ENCODE data around the gene GNS. TPM values are rescaled to one million over a fixed set of nuclear protein-coding genes. Genes with fewer than 3 reads are reported as not detected.

The GNS gene
- total RNA-seq, 1 donor from 2014 or later, result 21.3 TPM

DNA sequence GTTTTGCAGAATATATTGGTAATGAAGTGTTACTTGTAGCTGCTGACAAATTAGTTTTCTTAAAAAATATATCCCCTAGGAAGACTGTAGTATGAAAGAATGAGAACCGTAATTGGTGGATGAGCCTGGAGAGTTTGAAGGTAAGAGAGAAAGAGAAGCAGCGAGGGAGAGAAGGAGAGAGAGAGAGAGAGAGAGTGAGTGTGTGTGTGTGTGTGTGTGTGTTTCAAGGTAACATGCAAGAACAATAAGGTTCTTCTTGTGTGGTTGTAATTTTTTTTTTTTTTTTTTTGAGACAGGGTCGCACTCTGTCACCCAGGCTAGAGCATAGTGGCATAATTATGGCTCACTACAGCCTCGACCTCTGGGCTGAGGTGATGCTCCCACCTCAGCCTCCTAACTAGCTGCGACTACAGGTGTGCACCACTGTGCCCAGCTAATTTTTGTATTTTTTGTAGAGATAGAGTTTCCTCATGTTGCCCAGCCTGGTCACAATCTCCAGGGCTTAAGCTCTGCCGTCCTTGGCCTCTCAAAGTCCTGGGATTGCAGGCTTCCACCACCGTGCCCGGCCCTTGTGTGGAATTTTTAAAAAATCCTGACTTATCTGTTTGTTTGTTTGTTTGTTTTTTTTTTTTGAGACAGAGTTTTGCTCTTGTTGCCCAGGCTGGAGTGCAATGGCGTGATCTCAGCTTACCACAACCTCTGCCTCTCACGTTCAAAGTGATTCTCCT, 75.2 kb downstream of the GNS start:
- Mint-ChIP-seq H3K9me3 (peaks cover 4% of the 10 kb centered on the region), H3K27ac (peak overlapping the region; percentile 93), H3K36me3 (ENCODE audit: low read depth) (peaks cover 41% of the 10 kb centered on the region), H3K27me3 (ENCODE audit: insufficient read depth) (no peaks in the 10 kb centered on the region), H3K4me3 (peak overlapping the region; percentile 72), H3K4me1 (ENCODE audit: low read depth) (peaks cover 79% of the 10 kb centered on the region)
- DNase-seq (ENCODE audit: low spot score), result no peak
- intact Hi-C loops (cut with micrococcal nuclease), result loop anchor here (5.0 to 10.0 kb wide), 2 partner anchors 232 to 279 kb away; partner anchors contain the start of genes TBK1 and XPOT

DNA sequence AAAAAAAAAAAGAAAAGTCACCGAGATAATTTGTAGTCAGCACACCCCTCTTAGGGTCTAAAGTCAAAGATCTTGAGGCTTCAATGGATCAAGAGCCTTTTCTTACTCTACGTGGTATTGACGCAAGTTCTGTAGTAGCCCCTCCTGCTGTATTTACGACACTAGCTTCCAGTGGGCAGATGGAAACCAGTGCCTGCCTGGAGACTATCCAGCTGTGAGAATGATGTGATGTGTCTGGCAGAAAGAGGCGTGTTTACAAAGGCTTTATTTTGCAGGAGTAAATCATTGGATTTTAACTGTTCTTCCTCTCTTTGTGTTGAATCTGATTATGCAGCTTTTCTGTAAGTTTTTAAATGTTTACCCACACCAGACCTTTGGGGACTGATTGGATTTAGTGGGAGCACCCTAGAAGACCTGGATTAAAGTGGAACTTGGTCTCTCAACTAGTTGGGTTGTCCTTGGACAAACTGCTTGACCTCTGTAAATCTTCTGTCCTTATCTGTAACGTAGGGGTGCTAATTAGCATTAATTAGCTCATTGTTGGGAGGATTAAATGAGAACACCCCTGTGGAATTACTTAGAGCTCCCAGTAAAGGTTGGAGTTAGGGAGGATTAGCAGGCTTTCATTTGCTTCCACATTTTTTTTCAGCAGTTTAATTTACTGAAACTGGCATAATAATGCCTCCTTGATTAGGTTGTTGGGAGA, 76.5 kb downstream of the GNS start:
- Mint-ChIP-seq H3K36me3 (ENCODE audit: low read depth) (peaks cover 29% of the 10 kb centered on the region), H3K4me1 (ENCODE audit: low read depth) (peaks cover 79% of the 10 kb centered on the region), H3K27me3 (ENCODE audit: insufficient read depth) (no peaks in the 10 kb centered on the region), H3K9me3 (peaks cover 4% of the 10 kb centered on the region), H3K4me3 (peak overlapping the region; percentile 25), H3K27ac (peak overlapping the region; percentile 74)
- intact Hi-C loops (cut with micrococcal nuclease), result loop anchor here (5.0 to 10.0 kb wide), 2 partner anchors 230 to 278 kb away; partner anchors contain the start of genes TBK1 and XPOT
- DNase-seq (ENCODE audit: low spot score), result no peak

DNA sequence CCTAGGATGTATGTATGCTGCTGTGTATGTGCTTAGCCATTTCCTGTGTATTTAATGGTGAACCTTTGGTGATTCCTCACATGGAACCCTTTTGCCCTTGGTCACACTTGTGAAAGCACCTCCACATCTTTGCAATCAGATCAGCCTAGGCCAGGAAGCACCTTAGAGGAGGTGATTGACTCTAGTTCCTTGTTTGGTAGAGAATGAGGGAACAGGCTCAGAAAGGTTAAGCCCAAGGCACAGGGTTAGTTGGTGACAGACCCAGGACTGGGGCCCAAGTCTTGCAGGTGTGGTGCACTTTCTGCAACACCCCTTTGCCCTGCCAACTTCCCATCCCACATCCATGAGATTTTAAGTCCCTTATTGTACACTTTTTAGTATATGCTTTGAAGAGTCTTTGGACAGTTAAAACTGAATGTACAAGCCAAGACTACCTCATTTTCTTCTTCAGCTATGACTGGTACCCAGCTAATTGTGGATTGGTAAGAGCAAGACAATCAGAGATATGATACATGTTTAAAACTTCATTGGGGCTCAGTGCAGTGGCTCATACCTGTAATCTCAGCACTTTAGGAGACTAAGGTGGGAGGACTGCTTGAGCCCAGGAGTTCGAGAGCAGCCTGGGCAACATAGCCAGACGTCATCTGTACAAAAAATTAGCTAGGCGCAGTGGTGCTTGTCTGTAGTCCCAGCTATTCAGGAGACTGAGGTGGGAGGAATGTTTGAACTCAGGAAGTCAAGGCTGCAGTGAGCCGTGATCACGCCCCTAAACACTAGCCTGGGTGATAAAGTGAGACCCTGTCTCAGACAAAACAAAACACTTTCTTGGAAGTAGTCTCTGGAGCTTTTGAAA, 77.8 kb downstream of the GNS start:
- no peak for DNase-seq (ENCODE audit: low spot score)
- peak overlapping the region; percentile 53 for H3K4me3 Mint-ChIP-seq
- intact Hi-C loops (cut with micrococcal nuclease), result loop anchor here (1.0 to 10.0 kb wide), 6 partner anchors 12 to 277 kb away; partner anchors contain the start of genes TBK1 and XPOT
- H3K4me1 Mint-ChIP-seq (ENCODE audit: low read depth), result peaks cover 84% of the 10 kb centered on the region
- H3K9me3 Mint-ChIP-seq, result peaks cover 4% of the 10 kb centered on the region
- H3K27ac Mint-ChIP-seq, result peak overlapping the region; percentile 82
- H3K27me3 Mint-ChIP-seq (ENCODE audit: insufficient read depth), result no peaks in the 10 kb centered on the region
- peaks cover 26% of the 10 kb centered on the region for H3K36me3 Mint-ChIP-seq (ENCODE audit: low read depth)

DNA sequence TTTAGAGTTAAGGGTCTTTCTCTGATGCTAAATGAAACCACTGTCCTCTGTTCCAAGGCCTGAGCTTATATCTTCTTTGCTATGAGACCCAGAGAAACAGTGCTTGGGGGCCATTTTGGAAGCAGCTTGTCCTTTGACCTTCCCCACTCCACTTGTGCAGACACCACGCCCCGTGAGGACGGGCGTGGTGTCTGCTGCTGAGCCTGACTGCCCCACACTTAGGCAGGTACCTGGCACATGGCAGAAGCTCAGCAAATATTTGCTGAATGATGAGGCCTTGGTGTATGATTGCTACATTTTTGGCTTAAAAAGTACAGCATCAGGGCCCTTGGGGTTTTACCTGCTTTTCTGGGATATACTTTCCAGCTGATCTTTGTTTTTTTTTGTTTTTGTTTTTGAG, 79.0 kb downstream of the GNS start:
- Mint-ChIP-seq H3K27ac (peak overlapping the region; percentile 84), H3K36me3 (ENCODE audit: low read depth) (peaks cover 18% of the 10 kb centered on the region), H3K4me1 (ENCODE audit: low read depth) (peaks cover 84% of the 10 kb centered on the region), H3K4me3 (peak overlapping the region; percentile 53), H3K27me3 (ENCODE audit: insufficient read depth) (no peaks in the 10 kb centered on the region), H3K9me3 (peaks cover 4% of the 10 kb centered on the region)
- DNase-seq (ENCODE audit: low spot score), result no peak
- intact Hi-C loops (cut with micrococcal nuclease), result loop anchor here (2.0 to 10.0 kb wide), 3 partner anchors 17 to 275 kb away; partner anchors contain the start of genes TBK1 and XPOT

DNA sequence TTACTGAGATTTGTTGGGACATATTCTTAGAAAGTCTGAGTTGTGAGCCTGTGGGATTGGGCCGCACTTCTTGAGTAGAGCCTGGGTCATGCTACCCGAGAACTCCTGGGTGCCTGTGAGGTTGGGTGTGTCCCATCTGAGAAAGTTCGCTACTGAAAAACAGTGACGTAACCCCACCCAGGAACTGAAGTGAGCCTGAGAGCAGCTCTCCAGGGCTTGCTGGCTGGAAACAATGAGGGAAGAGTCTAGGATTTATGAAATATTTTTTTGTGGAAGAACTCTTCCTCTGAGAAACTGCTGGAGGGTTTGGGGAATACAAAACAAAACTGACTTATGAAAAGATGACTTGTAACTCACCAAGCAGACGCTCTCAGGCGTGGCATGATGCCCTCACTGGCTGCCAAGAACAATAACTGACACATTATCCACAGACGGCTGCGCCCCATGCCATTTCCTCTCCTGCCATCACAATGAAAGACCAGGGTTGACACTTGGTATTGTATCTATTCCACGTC, 79.7 kb downstream of the GNS start:
- intact Hi-C loops (cut with micrococcal nuclease), result loop anchor here (2.0 to 10.0 kb wide), 4 partner anchors 17 to 495 kb away; partner anchors contain the start of genes TBK1 and XPOT
- Mint-ChIP-seq H3K4me3 (peak overlapping the region; percentile 53), H3K4me1 (ENCODE audit: low read depth) (peaks cover 82% of the 10 kb centered on the region), H3K36me3 (ENCODE audit: low read depth) (peaks cover 16% of the 10 kb centered on the region), H3K9me3 (peaks cover 1% of the 10 kb centered on the region), H3K27me3 (ENCODE audit: insufficient read depth) (no peaks in the 10 kb centered on the region), H3K27ac (peak overlapping the region; percentile 84)
- DNase-seq (ENCODE audit: low spot score), result peak; percentile 51

DNA sequence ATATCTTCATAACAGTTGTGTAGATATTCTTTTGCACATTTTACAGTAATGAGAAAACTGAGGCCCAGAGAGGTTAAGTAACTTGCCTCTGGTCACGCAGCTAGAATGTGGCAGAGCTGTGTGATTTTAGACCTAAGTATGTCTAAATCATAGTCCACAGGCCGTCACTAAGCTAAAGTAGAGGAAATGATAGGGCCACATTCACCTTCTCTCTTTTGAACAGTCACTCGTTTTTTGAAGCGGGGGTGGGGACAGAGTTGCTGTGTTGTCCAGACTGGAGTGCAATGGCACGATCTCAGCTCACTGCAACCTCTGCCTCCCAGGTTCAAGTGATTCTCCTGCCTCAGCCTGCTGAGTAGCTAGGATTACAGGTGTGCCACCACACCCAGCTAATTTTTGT, 80.4 kb downstream of the GNS start:
- DNase-seq (ENCODE audit: low spot score), result no peak
- Mint-ChIP-seq H3K27me3 (ENCODE audit: insufficient read depth) (no peaks in the 10 kb centered on the region), H3K36me3 (ENCODE audit: low read depth) (peaks cover 14% of the 10 kb centered on the region), H3K9me3 (no peaks in the 10 kb centered on the region), H3K4me3 (no peak overlapping the region), H3K4me1 (ENCODE audit: low read depth) (peaks cover 84% of the 10 kb centered on the region), H3K27ac (peak overlapping the region; percentile 84)
- intact Hi-C loops (cut with micrococcal nuclease), result loop anchor here (10.0 kb wide), 1 partner anchor 496 kb away; no protein-coding TSS in a partner anchor

DNA sequence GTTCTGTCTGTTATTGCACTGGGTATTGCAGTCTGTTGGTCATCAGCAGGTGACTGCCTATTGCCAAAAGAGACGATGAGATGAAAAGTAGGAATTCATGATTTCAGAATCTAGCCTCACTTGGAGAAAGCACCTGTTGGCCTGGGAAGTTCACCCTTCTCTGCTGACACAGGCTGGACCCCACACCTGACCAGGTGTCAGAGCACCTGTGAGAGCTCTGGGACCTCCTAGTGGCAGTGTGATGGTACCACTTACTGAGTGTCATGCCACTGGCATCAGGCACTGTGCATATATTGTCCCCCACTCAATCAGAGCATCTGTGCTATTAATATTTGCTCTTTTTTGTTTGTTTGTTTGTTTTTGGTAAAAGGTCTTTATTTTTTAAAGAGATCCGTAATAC, 81.0 kb downstream of the GNS start:
- Mint-ChIP-seq H3K4me1 (ENCODE audit: low read depth) (peaks cover 84% of the 10 kb centered on the region), H3K27ac (no peak overlapping the region), H3K36me3 (ENCODE audit: low read depth) (peaks cover 9% of the 10 kb centered on the region), H3K9me3 (no peaks in the 10 kb centered on the region), H3K4me3 (no peak overlapping the region), H3K27me3 (ENCODE audit: insufficient read depth) (no peaks in the 10 kb centered on the region)
- no peak for DNase-seq (ENCODE audit: low spot score)
- intact Hi-C loops (cut with micrococcal nuclease), result loop anchor here (10.0 kb wide), 1 partner anchor 497 kb away; no protein-coding TSS in a partner anchor

DNA sequence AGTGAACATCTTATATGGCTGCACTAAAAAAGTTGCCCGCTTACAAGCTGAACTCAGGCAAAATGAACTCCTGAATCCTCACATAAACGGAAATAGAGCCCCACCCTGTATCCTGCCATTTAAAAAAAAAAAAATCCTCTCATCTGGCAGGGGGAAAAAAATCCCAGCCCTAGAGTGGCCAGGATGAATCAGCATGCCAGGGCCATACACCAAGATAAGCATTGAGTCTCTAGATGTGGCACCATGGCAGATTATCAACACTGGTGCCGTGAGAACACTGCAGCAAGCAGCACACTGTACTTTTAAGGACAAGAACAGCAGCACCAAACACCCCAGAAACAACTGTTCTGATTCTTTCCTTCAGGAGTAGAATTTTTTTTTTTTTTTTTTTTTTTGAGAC, 83.4 kb downstream of the GNS start:
- Mint-ChIP-seq H3K9me3 (no peaks in the 10 kb centered on the region), H3K4me1 (ENCODE audit: low read depth) (peaks cover 80% of the 10 kb centered on the region), H3K27me3 (ENCODE audit: insufficient read depth) (no peaks in the 10 kb centered on the region), H3K36me3 (ENCODE audit: low read depth) (peaks cover 2% of the 10 kb centered on the region), H3K4me3 (peak overlapping the region; percentile 45), H3K27ac (no peak overlapping the region)
- intact Hi-C loops (cut with micrococcal nuclease), result loop anchor here (10.0 kb wide), 1 partner anchor 499 kb away; no protein-coding TSS in a partner anchor
- DNase-seq (ENCODE audit: low spot score), result no peak

DNA sequence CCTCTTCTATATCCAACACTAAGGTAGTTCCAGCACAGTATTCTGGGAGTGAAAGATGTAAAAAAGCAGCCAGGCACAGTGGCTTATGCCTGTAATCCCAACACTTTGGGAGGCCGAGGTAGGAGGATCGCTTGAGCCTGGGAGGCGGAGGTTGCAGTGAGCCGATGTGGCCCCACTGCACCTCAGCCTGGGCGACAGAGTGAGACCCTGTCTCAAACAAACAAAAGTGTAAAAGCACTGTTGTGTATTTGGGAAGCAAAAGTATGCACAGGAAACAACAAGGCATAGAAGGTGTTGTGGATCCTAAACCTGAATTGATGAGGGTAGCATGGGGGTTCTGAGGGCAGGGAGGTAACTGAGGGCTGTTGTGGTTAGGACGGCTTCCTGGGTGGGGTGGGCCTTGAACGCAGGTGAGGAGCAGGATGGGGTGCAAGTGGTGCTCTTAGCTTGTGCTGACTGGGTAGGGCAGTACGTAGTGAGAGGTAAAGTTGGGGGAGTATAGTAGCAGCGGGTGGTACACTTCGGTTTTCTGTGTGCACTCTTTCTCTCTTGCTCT, 84.8 kb downstream of the GNS start:
- Mint-ChIP-seq H3K36me3 (ENCODE audit: low read depth) (peaks cover 2% of the 10 kb centered on the region), H3K27me3 (ENCODE audit: insufficient read depth) (no peaks in the 10 kb centered on the region), H3K9me3 (no peaks in the 10 kb centered on the region), H3K4me1 (ENCODE audit: low read depth) (peaks cover 81% of the 10 kb centered on the region), H3K27ac (peak overlapping the region; percentile 89), H3K4me3 (peak overlapping the region; percentile 56)
- peak; percentile 51 for DNase-seq (ENCODE audit: low spot score)
- intact Hi-C loops (cut with micrococcal nuclease), result loop anchor here (10.0 kb wide), 1 partner anchor 500 kb away; no protein-coding TSS in a partner anchor

DNA sequence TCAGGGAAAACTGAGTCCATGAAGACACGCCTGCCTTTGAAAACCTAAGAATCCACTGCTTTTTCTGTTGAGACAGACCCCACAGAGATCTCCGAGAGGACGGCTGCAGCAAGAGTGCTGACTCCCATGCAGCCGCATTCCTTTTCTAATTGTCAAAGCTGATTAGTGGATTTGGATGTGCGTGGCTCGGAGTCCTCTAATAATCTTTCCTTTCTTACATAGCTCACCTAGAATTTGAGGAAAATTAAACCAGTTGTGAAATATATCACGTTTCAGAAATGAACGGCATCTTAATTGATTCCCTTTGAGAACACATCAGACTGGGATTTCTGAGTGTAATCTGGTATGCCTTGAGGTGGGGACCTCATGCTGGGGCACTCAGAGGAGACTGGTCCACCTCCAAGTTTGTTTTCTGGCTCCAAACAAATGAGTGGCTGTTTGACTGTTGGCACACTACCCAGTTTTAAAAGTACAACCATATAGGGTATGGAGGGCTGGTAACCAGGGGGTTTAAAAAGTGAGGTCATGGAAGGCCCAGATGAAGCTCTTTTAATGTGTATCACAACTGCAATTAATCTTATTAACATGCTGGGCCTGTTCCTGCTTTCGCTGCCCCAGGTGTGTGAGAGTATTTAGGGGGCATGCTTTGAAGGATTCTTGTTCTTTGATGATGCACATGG, 85.6 kb downstream of the GNS start:
- intact Hi-C loops (cut with micrococcal nuclease), result loop anchor here (10.0 kb wide), 1 partner anchor 501 kb away; no protein-coding TSS in a partner anchor
- Mint-ChIP-seq H3K4me3 (peak overlapping the region; percentile 59), H3K9me3 (no peaks in the 10 kb centered on the region), H3K4me1 (ENCODE audit: low read depth) (peaks cover 83% of the 10 kb centered on the region), H3K27ac (peak overlapping the region; percentile 89), H3K27me3 (ENCODE audit: insufficient read depth) (no peaks in the 10 kb centered on the region), H3K36me3 (ENCODE audit: low read depth) (peaks cover 2% of the 10 kb centered on the region)
- no peak for DNase-seq (ENCODE audit: low spot score)

DNA sequence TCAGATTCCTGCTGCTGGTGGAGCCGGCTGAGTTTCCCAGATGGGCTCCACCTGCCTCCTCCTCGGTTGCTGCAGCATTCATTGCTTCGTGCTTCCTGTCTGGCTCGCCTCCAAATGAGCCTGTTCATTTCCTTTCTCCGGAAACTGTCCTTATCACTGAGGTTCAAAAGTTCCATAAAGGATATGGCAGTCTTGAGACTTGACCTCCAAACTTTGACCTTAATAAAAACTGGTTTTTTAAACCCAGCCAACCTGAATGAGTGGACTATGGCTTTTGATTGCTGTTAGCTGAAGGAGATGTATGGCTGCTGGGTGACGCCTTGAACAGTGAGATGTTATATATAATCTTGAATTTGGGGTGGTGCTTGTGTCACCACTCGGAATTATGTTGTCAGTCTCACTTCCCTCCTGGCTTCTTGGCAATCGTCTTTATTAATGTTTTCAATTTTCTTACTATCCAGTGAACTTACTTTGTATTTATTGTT, 86.2 kb downstream of the GNS start:
- Mint-ChIP-seq H3K4me1 (ENCODE audit: low read depth) (peaks cover 82% of the 10 kb centered on the region), H3K27ac (peak overlapping the region; percentile 87), H3K36me3 (ENCODE audit: low read depth) (peaks cover 2% of the 10 kb centered on the region), H3K9me3 (no peaks in the 10 kb centered on the region), H3K27me3 (ENCODE audit: insufficient read depth) (no peaks in the 10 kb centered on the region), H3K4me3 (peak overlapping the region; percentile 59)
- intact Hi-C loops (cut with micrococcal nuclease), result loop anchor here (10.0 kb wide), 1 partner anchor 502 kb away; no protein-coding TSS in a partner anchor
- DNase-seq (ENCODE audit: low spot score), result no peak

All from activated T-helper 1 cell treated with anti-CD3 and anti-CD28 coated beads, Interleukin-12 subunit alpha, Interleukin-12 subunit beta, Interleukin-2, Interleukin-4 antibody, amounts not matched to agents 30 ng/mL and 10 ng/mL and 1 ng/mL, durations not matched to agents 14 hours and 24 hours and 36 hours (primary cell).